ENCODE data around the gene NDUFA12. TPM values are rescaled to one million over a fixed set of nuclear protein-coding genes. Genes with fewer than 3 reads are reported as not detected.

The NDUFA12 gene
- total RNA-seq, 1 experiment from 2014 or later = 79.7 TPM

Other genes starting within 250 kb of the NDUFA12 start
- gene NR2C1, start 69.9 kb upstream of the NDUFA12 start, total RNA-seq (2021; ENCODE audit: unreplicated experiment) = 33.7 TPM
- 18.2 TPM for gene FGD6, start 213.8 kb upstream of the NDUFA12 start, total RNA-seq (2021; ENCODE audit: unreplicated experiment)
- gene VEZT, start 214.1 kb upstream of the NDUFA12 start, total RNA-seq (2021; ENCODE audit: unreplicated experiment) = 46.4 TPM

Data from HCT116 (cell line).